Right lobe of liver (tissue), 6 donors: ENCODE measurements around the gene ZBTB42. TPM values are rescaled to one million over a fixed set of nuclear protein-coding genes. Genes with fewer than 3 reads are reported as not detected.

Experiments used
- ATAC-seq, 4 donors: fragments of 200-7000 bp; cut with Tn5 transposase; one replicate each; pipeline ENCODE4 v1.9.1; 2020; ENCODE audit warnings: mild to moderate bottlenecking in 4 of 4, moderate library complexity in 4 of 4
- DNase-seq, 3 donors: peaks; one replicate each; pipeline ENCODE4 v3.0.0-alpha.2; 2020
- H3K27ac ChIP-seq, 3 donors: fragments of 200-600 bp; one replicate each; pipeline ENCODE4 v1.8.0; 2022
- H3K27me3 ChIP-seq, 2 donors: fragments of 200-600 bp; one replicate each; pipeline ENCODE4 v1.8.0; 2022
- H3K36me3 ChIP-seq, 4 donors: fragments of 200-600 bp; sonication (generic) in 1 of 4; one replicate each; pipeline versions ENCODE4 v1.5.1 to v1.8.0; 2017 to 2022; ENCODE audit warnings: control low read depth in 1 of 4
- H3K4me1 ChIP-seq, 4 donors: fragments of 200-600 bp; sonication (generic) in 1 of 4; one replicate each; pipeline versions ENCODE4 v1.5.1 to v1.8.0; 2017 to 2022; ENCODE audit warnings: control low read depth in 1 of 4
- H3K4me3 ChIP-seq, 3 donors: fragments of 200-600 bp; one replicate each; pipeline ENCODE4 v1.8.0; 2022
- H3K9me3 ChIP-seq, 4 donors: fragments of 200-600 bp; sonication (generic) in 1 of 4; one replicate each; pipeline versions ENCODE4 v1.5.1 to v1.8.0; 2017 to 2022; ENCODE audit warnings: control low read depth in 1 of 4
- CTCF ChIP-seq, 4 donors: fragments of 200-600 bp in 3 of 4; fragments of 450-650 bp in 1 of 4; IDR thresholded peaks; one replicate each; pipeline versions ENCODE4 v1.5.1 to v1.8.0; 2016 to 2022; ENCODE audit warnings: antibody characterized with exemption in 4 of 4, mild to moderate bottlenecking in 2 of 4
- POLR2A ChIP-seq: fragments of 450-650 bp; IDR thresholded peaks from one replicate; pipeline ENCODE4 v1.6.1; 2017; ENCODE audit warnings: antibody characterized with exemption, mild to moderate bottlenecking
- WGBS: methylation state at CpG from one replicate; pipeline ENCODE4 v1.1.6; 2018; ENCODE audit warnings: low coverage, low lambda C conversion rate; ENCODE audit not compliant: insufficient coverage; ENCODE audit errors: missing lambda C conversion rate; 5-methylcytosine and 5-hydroxymethylcytosine counted together
- intact Hi-C, 2 donors: fragments of 100-400 bp; cut with DNase I; formaldehyde crosslinking; loops; one replicate each; pipeline versions ENCODE4 v1.11.2 to v1.14.1; 2022
- total RNA-seq, 6 experiments: library from RNA; depleted of rRNA in 2 of 6; stranded (reverse); fragments of >200 nt in 2 of 6; fragmentation: NEBNext Ultra II Directional in 3 of 6; extraction: Animal tissue kit (Norgen Biotek cat#: 25700) in 3 of 6; gene quantifications; one replicate each; pipeline versions ENCODE4 v1.1.0 to v1.2.4, GENCODE V29; 2016 to 2023
- donor health status: DM: no; HTN: yes; CAD: no.
- donor health status: DM: no; HTN: no; CAD: no.
- donor health status: DM: no; HTN: no; CAD: no.
- donor health status: DM: no; HTN: yes; CAD: no.
- donor health status: DM: no; HTN: yes; CAD: no.

The ZBTB42 gene
- total RNA-seq, 6 experiments from 2014 or later = 2.2 to 13.7 (median 3.6) TPM

- peaks cover 0 to 49% (median 25%) of the 10 kb centered on the region in 4 donors for H3K4me1 ChIP-seq
- ATAC-seq = no peak
- WGBS = no CpG with 5 or more reads among the region's 124 CpGs
Measured at GRCh38 chr14:104794993-104795780, 5.7 kb upstream of the ZBTB42 start, which contains the start of gene AKT1. TSS of gene AKT1 (minus strand) at chr14:104795748. CDS start at chr14:104792643, 3,105 bp downstream.

DNA sequence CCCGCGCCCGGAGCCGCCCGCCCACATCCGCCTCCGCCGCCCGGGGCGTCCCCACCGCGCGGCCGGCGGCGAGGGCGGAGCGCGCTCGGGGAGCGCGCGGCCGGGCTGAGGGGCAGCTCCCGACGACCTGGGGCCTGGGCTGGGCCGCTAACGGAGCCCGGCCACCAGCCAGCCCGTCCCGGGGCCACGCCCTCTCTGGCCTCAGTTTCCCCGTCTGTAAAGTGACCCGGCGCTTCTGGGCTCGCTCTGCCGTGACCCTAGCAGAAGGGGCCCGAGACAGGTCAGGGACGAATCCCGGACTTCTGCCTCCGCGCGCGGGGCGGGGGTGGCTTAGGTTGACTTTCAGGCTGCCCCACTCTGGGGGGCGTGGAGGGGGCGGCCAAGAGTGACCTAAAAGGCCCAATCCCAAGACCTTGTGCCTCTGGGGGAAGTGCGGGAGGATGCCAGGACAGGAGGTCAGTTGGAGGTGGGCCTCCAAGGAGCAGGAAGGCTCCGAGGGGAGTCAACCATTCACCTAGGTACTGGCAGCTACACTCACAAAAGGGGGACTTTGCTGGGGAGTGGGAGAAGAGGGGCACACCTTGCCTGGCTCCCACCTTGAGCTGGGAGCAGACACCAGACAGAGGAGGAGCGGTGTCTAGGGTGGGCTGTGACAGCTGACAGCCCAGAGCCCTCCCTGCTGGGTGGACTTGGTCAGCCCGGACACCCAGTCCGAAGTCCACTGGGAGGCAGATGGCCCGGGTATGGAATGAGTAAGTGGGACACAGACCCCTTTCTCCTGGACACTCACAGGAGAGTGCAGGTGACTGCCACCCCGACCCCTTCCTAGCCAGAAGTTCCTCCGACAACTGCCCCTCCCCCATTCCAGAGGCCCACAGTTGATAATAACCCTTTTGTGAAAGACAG, 4.9 kb upstream of the ZBTB42 start:
- DNase-seq = peak; percentile 74 to 77 (median 74)
- Histone ChIP-seq H3K4me3 (peak overlapping the region; percentile 42 to 54 (median 52)), H3K27me3 (no peaks in the 10 kb centered on the region), H3K9me3 (no peaks in the 10 kb centered on the region), H3K4me1 (peaks cover 0 to 41% (median 21%) of the 10 kb centered on the region in 4 donors), H3K36me3 (no peaks in the 10 kb centered on the region), H3K27ac (peak overlapping the region; percentile 47 to 81 (median 58))
- ATAC-seq = peak; percentile 28 to 44 (median 37)
- 36% methylated on average over 6 of the region's 55 CpGs for WGBS
- TF ChIP-seq POLR2A (peak; percentile 87), CTCF (IDR thresholded peaks at IDR 0.05) (no peak)
- intact Hi-C loops = no loop called here

More at GRCh38 chr14:104794993-104795780, 5.7 kb upstream of the ZBTB42 start, which contains the start of gene AKT1:
- DNase-seq = no peak
- no peak for TF ChIP-seq POLR2A
- no peak for TF ChIP-seq CTCF (IDR thresholded peaks at IDR 0.05)
- H3K27me3 ChIP-seq = no peaks in the 10 kb centered on the region
- H3K4me3 ChIP-seq = peak within 1 kb of the TSS; percentile 69 to 88 (median 82)
- H3K9me3 ChIP-seq = no peaks in the 10 kb centered on the region
- H3K36me3 ChIP-seq = no peaks in the 10 kb centered on the region
- intact Hi-C loops = no loop called here
- peak within 1 kb of the TSS; percentile 68 to 81 (median 73) for H3K27ac ChIP-seq

GRCh38 chr14:104796687-104797081, 4.2 kb upstream of the ZBTB42 start:
- Histone ChIP-seq H3K9me3 (no peaks in the 10 kb centered on the region), H3K4me3 (no peak overlapping the region), H3K36me3 (no peaks in the 10 kb centered on the region), H3K27ac (no peak overlapping the region), H3K27me3 (no peaks in the 10 kb centered on the region), H3K4me1 (peaks cover 3 to 41% (median 22%) of the 10 kb centered on the region in 4 donors)
- intact Hi-C loops = no loop called here
- TF ChIP-seq CTCF (IDR thresholded peaks at IDR 0.05) (no peak), POLR2A (no peak)
- whole genome bisulfite sequencing = 61% methylated on average over 2 of the region's 6 CpGs
- ATAC-seq (no peak), DNase-seq (no peak)

DNA sequence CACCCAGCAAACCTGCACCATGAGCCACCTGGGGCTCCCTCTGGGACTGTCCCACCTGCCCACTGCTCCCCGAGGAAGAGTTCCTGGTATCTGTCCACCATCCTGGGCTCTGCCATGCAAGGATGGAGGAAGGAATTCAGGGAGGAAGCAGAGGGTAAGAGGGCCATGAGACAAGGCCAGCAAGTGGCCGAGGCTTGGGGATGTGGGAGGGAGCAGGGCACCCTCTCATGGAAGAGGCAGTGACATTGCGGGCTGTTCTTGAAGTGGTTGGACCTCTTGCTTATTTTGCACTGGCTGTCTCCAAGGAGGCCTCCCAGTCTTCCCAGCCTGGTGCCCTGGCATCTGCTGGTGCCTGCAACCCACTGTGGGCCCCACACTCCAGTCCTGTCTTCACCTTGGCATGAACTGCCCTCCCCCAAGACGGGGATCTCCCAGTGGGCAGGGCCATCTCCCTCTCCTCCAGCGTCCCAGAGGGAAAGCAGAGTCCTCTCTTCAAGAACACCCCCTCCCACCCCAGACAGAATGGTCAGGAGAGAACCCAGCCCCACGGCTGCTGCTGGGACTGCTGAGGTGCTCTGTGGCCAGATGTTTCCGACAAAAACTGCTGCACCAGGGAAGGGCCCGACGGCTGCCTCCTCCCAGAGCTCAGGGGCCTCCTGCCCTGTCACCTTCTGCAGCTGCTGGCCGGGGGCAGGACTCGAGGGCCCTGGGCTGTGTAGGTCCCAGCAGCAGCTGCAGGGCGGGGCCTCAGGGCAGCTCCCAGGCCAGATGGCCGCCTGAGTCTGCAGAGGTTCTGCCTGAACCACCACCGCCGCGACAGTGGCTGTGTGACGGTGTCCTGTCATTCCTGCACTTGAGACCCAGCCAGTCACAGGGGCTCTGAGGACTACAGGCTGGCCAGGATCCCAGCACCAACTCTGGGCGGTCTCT, 3.5 kb upstream of the ZBTB42 start:
- H3K4me1 ChIP-seq = peaks cover 3 to 42% (median 24%) of the 10 kb centered on the region in 4 donors
- TF ChIP-seq POLR2A = no peak
- TF ChIP-seq CTCF (IDR thresholded peaks at IDR 0.05) = no peak
- no peak for DNase-seq
- 36% methylated on average over 3 of the region's 18 CpGs for WGBS
- intact Hi-C loops = no loop called here
- no peak overlapping the region for H3K27ac ChIP-seq
- H3K27me3 ChIP-seq = no peaks in the 10 kb centered on the region
- H3K9me3 ChIP-seq = no peaks in the 10 kb centered on the region
- H3K4me3 ChIP-seq = no peak overlapping the region
- H3K36me3 ChIP-seq = no peaks in the 10 kb centered on the region
- ATAC-seq = no peak
